Natural killer cell (primary cell): ENCODE data around the gene MTA3. TPM values are rescaled to one million over a fixed set of nuclear protein-coding genes. Genes with fewer than 3 reads are reported as not detected.

Experiments used
- ATAC-seq, 3 donors: fragments of 150-1000 bp in 2 of 3; fragments of 200-7000 bp in 1 of 3; cut with Tn5 transposase; 1 replicate in 1 of 3; 2 replicates in 2 of 3; pipeline ENCODE4 v1.10.0; 2021; ENCODE audit warnings: mild to moderate bottlenecking in 2 of 3, moderate library complexity in 2 of 3
- DNase-seq, 2 donors: peaks; one replicate each; pipeline versions ENCODE4 v3.0.0 to v3.0.0-alpha.2; 2013 to 2021; ENCODE audit warnings: mixed read lengths in 1 of 2
- H3K27ac ChIP-seq: one replicate; pipeline ENCODE4 v1.5.1; 2013; ENCODE audit warnings: mild to moderate bottlenecking, low read length
- H3K27me3 ChIP-seq: one replicate; pipeline ENCODE4 v1.6.1; 2013; ENCODE audit warnings: low read length; ENCODE audit not compliant: control insufficient read depth, insufficient read depth
- H3K36me3 ChIP-seq: one replicate; pipeline ENCODE4 v1.6.1; 2013; ENCODE audit warnings: low read length; ENCODE audit not compliant: control insufficient read depth, insufficient read depth
- H3K4me1 ChIP-seq: one replicate; pipeline ENCODE4 v1.6.1; 2013; ENCODE audit warnings: low read length; ENCODE audit not compliant: control insufficient read depth, insufficient read depth
- H3K4me3 ChIP-seq: one replicate; pipeline ENCODE4 v1.5.1; 2013; ENCODE audit warnings: low read length
- H3K9me3 ChIP-seq: one replicate; pipeline ENCODE4 v1.6.1; 2013; ENCODE audit warnings: low read length; ENCODE audit not compliant: control insufficient read depth, insufficient read depth
- H3K27ac Mint-ChIP-seq, 2 donors: one replicate each; pipeline ENCODE4 v1.8.0; 2022; ENCODE audit warnings: mild to moderate bottlenecking in 2 of 2, mixed read lengths in 2 of 2, moderate library complexity in 1 of 2
- H3K27me3 Mint-ChIP-seq, 2 donors: one replicate each; pipeline ENCODE4 v1.8.0; 2022; ENCODE audit warnings: low read depth in 2 of 2, mixed read lengths in 2 of 2
- H3K36me3 Mint-ChIP-seq: one replicate; pipeline ENCODE4 v1.8.0; 2022; ENCODE audit warnings: mixed read lengths
- H3K4me1 Mint-ChIP-seq, 2 donors: one replicate each; pipeline ENCODE4 v1.8.0; 2022; ENCODE audit warnings: mixed read lengths in 2 of 2
- H3K4me3 Mint-ChIP-seq: one replicate; pipeline ENCODE4 v1.8.0; 2022; ENCODE audit warnings: mild to moderate bottlenecking, moderate library complexity, mixed read lengths
- H3K9me3 Mint-ChIP-seq, 2 donors: one replicate each; pipeline ENCODE4 v1.8.0; 2022; ENCODE audit warnings: mixed read lengths in 2 of 2
- WGBS: methylation state at CpG from one replicate; pipeline ENCODE4 v1.1.7; 2013; ENCODE audit warnings: missing lambda C conversion rate; ENCODE audit not compliant: insufficient coverage; 5-methylcytosine and 5-hydroxymethylcytosine counted together
- intact Hi-C: fragments of 100-400 bp; cut with micrococcal nuclease; formaldehyde crosslinking; loops from one replicate; pipeline ENCODE4 v1.14.2; 2022
- total RNA-seq, 4 donors: library from RNA; stranded (reverse); fragments of 120-200 nt in 1 of 4; gene quantifications; one replicate each; pipeline versions ENCODE4 v1.2.3 to v1.2.4, GENCODE V29; 2013 to 2022
- TF ChIP-seq, protein P1 (sequence below): fragments of 200-600 bp; IDR thresholded peaks from one replicate; pipeline ENCODE4 v1.8.0; 2022; ENCODE audit warnings: antibody characterized with exemption

The MTA3 gene
- total RNA-seq, 3 donors from 2014 or later (not counting 1 experiment from before 2014, with no cell fraction given) = 19.4 to 25.0 (median 21.5) TPM

GRCh38 chr2:42757981-42758740 is 189.7 kb downstream of the MTA3 start:
- Mint-ChIP-seq H3K27me3 (no peaks in the 10 kb centered on the region), H3K4me1 (peaks cover 17 to 21% of the 10 kb centered on the region in 2 donors), H3K36me3 (no peaks in the 10 kb centered on the region), H3K27ac (no peak overlapping the region), H3K4me3 (no peak overlapping the region), H3K9me3 (no peaks in the 10 kb centered on the region)
- H3K4me3 ChIP-seq = no peak overlapping the region
- DNase-seq = no peak
- peaks cover 25% of the 10 kb centered on the region for H3K4me1 ChIP-seq
- H3K9me3 ChIP-seq = no peaks in the 10 kb centered on the region
- no peaks in the 10 kb centered on the region for H3K27me3 ChIP-seq
- intact Hi-C loops = no loop called here
- 92% methylated on average over 4 of the region's 4 CpGs for WGBS
- ATAC-seq = no peak
- H3K36me3 ChIP-seq = no peaks in the 10 kb centered on the region
- TF ChIP-seq, protein P1, sequence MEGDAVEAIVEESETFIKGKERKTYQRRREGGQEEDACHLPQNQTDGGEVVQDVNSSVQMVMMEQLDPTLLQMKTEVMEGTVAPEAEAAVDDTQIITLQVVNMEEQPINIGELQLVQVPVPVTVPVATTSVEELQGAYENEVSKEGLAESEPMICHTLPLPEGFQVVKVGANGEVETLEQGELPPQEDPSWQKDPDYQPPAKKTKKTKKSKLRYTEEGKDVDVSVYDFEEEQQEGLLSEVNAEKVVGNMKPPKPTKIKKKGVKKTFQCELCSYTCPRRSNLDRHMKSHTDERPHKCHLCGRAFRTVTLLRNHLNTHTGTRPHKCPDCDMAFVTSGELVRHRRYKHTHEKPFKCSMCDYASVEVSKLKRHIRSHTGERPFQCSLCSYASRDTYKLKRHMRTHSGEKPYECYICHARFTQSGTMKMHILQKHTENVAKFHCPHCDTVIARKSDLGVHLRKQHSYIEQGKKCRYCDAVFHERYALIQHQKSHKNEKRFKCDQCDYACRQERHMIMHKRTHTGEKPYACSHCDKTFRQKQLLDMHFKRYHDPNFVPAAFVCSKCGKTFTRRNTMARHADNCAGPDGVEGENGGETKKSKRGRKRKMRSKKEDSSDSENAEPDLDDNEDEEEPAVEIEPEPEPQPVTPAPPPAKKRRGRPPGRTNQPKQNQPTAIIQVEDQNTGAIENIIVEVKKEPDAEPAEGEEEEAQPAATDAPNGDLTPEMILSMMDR = no peak
- H3K27ac ChIP-seq = no peak overlapping the region

DNA sequence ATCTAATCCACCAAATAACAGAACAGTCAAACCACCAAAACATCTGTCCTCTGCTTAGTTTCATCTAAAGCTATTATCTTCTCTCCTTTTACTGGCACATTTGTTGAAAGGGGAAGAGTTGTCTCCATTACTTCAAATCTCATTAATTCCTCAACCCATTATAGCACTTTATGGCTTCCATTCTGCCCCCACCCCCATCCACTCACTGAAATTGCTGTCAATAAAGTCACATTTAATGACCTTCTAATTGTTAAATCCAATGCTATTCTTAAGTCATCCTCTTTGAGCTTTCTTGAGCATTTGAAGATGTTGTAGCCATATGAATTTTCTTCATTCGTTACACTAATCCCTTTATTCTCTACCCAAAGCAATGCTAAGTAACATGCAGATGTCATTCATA is 190.3 kb downstream of the MTA3 start:
- no peak overlapping the region for H3K27ac ChIP-seq
- Mint-ChIP-seq H3K36me3 (no peaks in the 10 kb centered on the region), H3K27ac (no peak overlapping the region), H3K4me3 (no peak overlapping the region), H3K4me1 (peaks cover 12 to 23% of the 10 kb centered on the region in 2 donors), H3K27me3 (no peaks in the 10 kb centered on the region), H3K9me3 (no peaks in the 10 kb centered on the region)
- no peak overlapping the region for H3K4me3 ChIP-seq
- intact Hi-C loops = no loop called here
- H3K36me3 ChIP-seq = no peaks in the 10 kb centered on the region
- no peaks in the 10 kb centered on the region for H3K9me3 ChIP-seq
- peaks cover 21% of the 10 kb centered on the region for H3K4me1 ChIP-seq
- WGBS = 86% methylated on average over 1 of the region's 1 CpG
- TF ChIP-seq, protein P1 = no peak
- no peak for DNase-seq
- ATAC-seq = no peak
- H3K27me3 ChIP-seq = no peaks in the 10 kb centered on the region

- Mint-ChIP-seq H3K4me1 (peaks cover 0 to 13% of the 10 kb centered on the region in 2 donors), H3K27me3 (no peaks in the 10 kb centered on the region), H3K4me3 (no peak overlapping the region), H3K27ac (no peak overlapping the region), H3K9me3 (no peaks in the 10 kb centered on the region), H3K36me3 (no peaks in the 10 kb centered on the region)
- no peaks in the 10 kb centered on the region for H3K36me3 ChIP-seq
- H3K4me1 ChIP-seq = peaks cover 7% of the 10 kb centered on the region
- H3K9me3 ChIP-seq = no peaks in the 10 kb centered on the region
- H3K27ac ChIP-seq = no peak overlapping the region
- intact Hi-C loops = no loop called here
- ATAC-seq (no peak), DNase-seq (no peak)
- TF ChIP-seq, protein P1 = no peak
- no peaks in the 10 kb centered on the region for H3K27me3 ChIP-seq
- WGBS = 93% methylated on average over 9 of the region's 9 CpGs
- H3K4me3 ChIP-seq = no peak overlapping the region
Observed at GRCh38 chr2:42761554-42761953, 193.1 kb downstream of the MTA3 start.

GRCh38 chr2:42762155-42762554 is 193.7 kb downstream of the MTA3 start:
- intact Hi-C loops = no loop called here
- Mint-ChIP-seq H3K4me3 (no peak overlapping the region), H3K9me3 (no peaks in the 10 kb centered on the region), H3K4me1 (peaks cover 0 to 13% of the 10 kb centered on the region in 2 donors), H3K27ac (no peak overlapping the region), H3K36me3 (no peaks in the 10 kb centered on the region), H3K27me3 (no peaks in the 10 kb centered on the region)
- Histone ChIP-seq H3K36me3 (no peaks in the 10 kb centered on the region), H3K4me1 (peaks cover 7% of the 10 kb centered on the region), H3K27me3 (no peaks in the 10 kb centered on the region), H3K4me3 (no peak overlapping the region), H3K9me3 (no peaks in the 10 kb centered on the region), H3K27ac (no peak overlapping the region)
- ATAC-seq (no peak), DNase-seq (no peak)
- 94% methylated on average over 4 of the region's 5 CpGs for WGBS
- TF ChIP-seq, protein P1 = no peak
